NCI-H748 (cell line): ENCODE data around the gene DRAXIN.

ENCODE experiments used
- DNase-seq: peaks from one replicate; lab custom pipeline; 2025; ENCODE audit not compliant: unreplicated experiment; lab: John Stamatoyannopoulos, UW

Gene DRAXIN

GRCh38 chr1:11759791-11760190, 68.3 kb downstream of the DRAXIN start:
- DNase-seq, result no peak

- no peak for DNase-seq
Measured at GRCh38 chr1:11761285-11761684, 69.8 kb downstream of the DRAXIN start.

DNA sequence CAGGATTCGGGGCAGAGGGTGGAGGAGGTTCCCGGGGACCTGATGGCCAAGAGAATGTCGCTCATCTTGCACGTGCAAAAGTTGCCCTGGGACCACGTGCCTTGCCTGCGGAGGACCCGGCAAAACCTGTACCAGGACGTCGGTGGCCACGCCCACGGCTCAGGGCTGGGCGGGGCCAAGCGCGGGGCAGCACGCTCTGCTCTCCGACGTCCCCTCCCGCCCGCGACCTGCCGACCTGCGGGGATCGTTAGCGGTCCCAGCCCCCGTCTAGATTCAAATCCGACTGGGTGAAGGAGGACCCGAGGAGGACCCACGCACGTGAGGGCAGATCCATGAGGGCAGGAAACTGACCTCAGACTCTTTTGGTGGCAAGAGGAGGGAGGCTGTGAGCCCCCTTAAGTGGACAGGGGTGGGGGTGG, 70.5 kb downstream of the DRAXIN start, which contains the start of gene C1orf167:
Gene C1orf167, plus strand, starts transcription at position 206 of the 419 bp plus-strand sequence. CDS start 2,208 bp downstream, outside the sequence.
- peak; percentile 47 for DNase-seq

- DNase-seq, result no peak
Measured at GRCh38 chr1:11764115-11764514, 72.6 kb downstream of the DRAXIN start.

GRCh38 chr1:11764519-11764918, 73.0 kb downstream of the DRAXIN start:
- no peak for DNase-seq

GRCh38 chr1:11765661-11766428, 74.3 kb downstream of the DRAXIN start:
- DNase-seq, result no peak

GRCh38 chr1:11766429-11766776, 74.9 kb downstream of the DRAXIN start:
- DNase-seq, result no peak

DNA sequence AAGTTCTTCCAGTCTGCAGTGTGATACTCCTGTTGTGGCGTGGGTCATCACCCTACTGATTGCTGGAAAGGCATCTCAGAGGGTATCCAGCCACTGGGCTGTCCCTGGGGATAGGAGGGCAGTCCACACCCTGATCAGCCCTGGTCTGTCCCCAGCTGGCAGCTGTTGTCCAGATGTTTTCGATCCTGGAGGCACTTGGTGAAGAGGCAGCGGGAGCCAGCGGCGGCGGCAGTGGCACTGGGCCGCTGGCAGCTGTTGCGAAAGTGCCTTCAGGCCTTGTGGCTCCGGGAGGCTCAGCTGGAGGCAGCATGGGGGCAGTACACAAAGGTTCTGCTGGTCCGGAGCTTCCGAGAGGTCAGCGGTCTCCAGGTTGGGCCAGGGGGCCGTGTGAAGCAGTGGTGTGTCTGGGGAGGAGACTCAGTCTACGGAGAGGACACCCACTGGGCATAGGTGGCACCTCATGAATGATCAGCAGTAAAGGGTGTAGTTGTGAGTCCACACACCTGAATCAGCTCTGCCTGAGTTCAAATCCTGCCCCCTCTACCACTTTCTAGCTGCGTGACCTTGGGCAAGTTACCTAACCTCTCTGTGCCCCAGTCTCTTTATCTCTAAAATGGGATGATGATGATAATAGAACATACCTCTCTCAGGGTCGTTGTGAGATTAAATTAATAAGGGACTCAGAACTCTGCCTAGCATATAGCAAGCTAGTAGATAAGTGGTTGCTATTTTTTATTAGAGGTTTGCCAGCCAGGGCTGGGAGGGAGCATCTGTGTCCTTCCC, 76.6 kb downstream of the DRAXIN start:
- DNase-seq, result no peak

GRCh38 chr1:11768821-11769220, 77.3 kb downstream of the DRAXIN start:
- no peak for DNase-seq

GRCh38 chr1:11769274-11769673, 77.8 kb downstream of the DRAXIN start:
- DNase-seq, result no peak

DNA sequence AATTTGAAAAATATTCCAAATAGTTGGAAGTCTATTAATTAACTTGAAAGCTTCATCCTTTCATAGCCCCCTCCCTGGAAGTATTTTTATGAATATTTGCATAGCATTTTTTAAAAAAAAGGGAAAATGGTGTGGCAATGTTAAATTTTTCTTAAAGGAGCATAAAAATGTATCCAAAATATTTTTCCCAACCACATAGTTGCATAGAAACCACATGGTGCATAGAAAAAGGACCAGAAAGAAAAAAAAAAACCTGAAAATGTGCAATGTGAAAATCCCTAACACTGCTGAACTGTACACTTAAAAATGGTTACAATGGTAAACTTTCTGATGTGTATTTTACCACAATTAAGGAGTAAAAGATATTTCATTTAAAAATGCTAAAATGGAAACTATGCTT, 78.5 kb downstream of the DRAXIN start:
- DNase-seq, result no peak

GRCh38 chr1:11771481-11772043, 80.1 kb downstream of the DRAXIN start:
- no peak for DNase-seq

GRCh38 chr1:11772458-11772857, 80.9 kb downstream of the DRAXIN start:
- DNase-seq, result no peak

DNA sequence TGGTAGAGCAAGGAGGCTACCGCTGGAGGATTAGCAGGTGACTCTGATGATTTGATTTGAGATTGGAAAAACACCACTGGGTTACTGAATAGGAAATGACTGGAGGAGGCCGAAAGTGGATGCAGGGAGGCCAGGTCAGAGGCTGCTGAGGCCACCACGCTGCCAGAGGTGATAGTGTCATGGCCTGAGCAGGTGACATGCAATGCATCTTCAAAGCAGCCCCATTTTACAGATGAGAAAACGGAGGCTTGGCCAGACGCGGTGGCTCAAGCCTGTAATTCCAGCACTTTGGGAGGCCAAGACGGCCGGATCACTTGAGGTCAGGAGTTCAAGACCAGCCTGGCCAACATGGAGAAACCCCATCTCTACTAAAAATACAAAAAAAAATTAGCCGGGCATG, 83.2 kb downstream of the DRAXIN start:
- DNase-seq, result no peak
